ENCODE data around the gene TMEM192.
"Not testable (repeated sequence)": the region's sequence is repeated elsewhere in the genome, so short reads cannot be mapped to it uniquely, and the experiment has no call there.

TMEM192 gene

DNA sequence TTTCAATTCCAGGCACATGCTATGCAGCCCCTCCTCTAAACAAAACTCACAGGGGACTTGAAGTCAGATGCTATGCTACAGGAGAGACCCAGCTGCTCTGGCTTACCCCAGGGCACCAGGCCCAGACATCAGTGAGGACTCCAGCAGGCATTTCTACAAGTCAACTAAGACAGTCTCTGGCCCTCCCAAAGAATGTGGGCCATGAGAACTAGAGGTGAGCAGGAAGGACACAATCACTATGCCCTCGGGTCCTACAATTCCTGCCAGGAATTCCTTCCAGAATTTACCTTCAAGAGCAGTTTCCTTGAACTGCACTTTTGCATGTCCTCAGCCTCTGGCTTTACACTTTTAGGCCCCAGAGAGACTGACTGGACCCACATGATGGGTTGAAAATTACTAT lies 17.4 kb downstream of the TMEM192 start:
- no CpG with 5 or more reads among the region's 1 CpG for WGBS (ENCODE audit: insufficient coverage, insufficient read length)
- no peaks in the 10 kb centered on the region for H3K4me1 ChIP-seq (ENCODE audit: control insufficient read depth, insufficient read depth, low read length)
- H3K36me3 ChIP-seq (ENCODE audit: control insufficient read depth, insufficient read depth, low read length): 0 out of 2 replicates have a peak, but pooled peaks cover 2% of the 10 kb centered on the region
- no peak for DNase-seq (ENCODE audit: low read depth, low spot score)
- no peaks in the 10 kb centered on the region for H3K27me3 ChIP-seq (ENCODE audit: control insufficient read depth, insufficient read depth, low read length)
- H3K27ac ChIP-seq (ENCODE audit: low read length): no peak overlapping the region
- no peak overlapping the region for H3K4me3 ChIP-seq (ENCODE audit: low read length)
- H3K9me3 ChIP-seq (ENCODE audit: control insufficient read depth, insufficient read depth, low read length): no peaks in the 10 kb centered on the region

DNA sequence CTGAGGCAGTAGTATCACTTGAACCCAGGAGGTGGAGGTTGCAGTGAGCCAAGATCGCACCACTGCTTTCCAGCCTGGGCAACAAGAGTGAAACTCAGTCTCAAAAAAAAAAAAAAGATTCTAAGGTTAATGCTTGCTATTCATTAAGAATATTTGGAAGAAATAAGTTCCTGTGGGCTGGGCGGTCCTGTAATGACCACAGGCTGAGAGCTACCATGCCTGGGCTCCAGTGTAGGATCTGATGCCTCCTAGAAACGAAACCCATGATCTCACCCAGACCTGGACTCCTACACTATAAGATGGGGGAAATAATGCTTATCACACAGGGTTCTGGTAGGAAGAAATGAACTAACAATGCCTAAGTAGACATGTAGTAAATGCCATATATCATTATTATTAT lies 17.8 kb downstream of the TMEM192 start:
- no CpG with 5 or more reads among the region's 3 CpGs for WGBS (ENCODE audit: insufficient coverage, insufficient read length)
- Histone ChIP-seq H3K4me3 (ENCODE audit: low read length) (no peak overlapping the region), H3K36me3 (ENCODE audit: control insufficient read depth, insufficient read depth, low read length) (0 out of 2 replicates have a peak, but pooled peaks cover 2% of the 10 kb centered on the region), H3K4me1 (ENCODE audit: control insufficient read depth, insufficient read depth, low read length) (no peaks in the 10 kb centered on the region), H3K27me3 (ENCODE audit: control insufficient read depth, insufficient read depth, low read length) (no peaks in the 10 kb centered on the region), H3K9me3 (ENCODE audit: control insufficient read depth, insufficient read depth, low read length) (no peaks in the 10 kb centered on the region), H3K27ac (ENCODE audit: low read length) (no peak overlapping the region)
- DNase-seq (ENCODE audit: low read depth, low spot score): no peak

DNA sequence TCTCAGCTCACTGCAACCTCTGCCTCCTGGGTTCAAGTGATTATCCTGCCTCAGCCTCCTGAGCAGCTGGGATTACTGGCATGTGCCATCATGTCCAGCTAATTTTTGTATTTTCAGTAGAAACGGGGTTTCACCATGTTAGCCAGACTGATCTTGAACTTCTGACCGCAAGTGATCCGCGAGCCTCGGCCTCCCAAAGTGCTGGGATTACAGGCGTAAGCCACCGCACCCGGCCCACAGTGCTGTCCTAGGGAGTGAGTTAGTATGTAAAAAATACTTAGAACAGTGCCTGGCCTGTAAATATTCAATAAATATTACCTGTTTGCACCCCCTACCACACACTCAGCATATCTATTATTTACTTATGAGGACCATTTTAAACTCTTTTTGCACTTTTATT lies 20.5 kb downstream of the TMEM192 start:
- H3K36me3 ChIP-seq (ENCODE audit: control insufficient read depth, insufficient read depth, low read length); H3K27ac ChIP-seq (ENCODE audit: low read length); H3K27me3 ChIP-seq (ENCODE audit: control insufficient read depth, insufficient read depth, low read length); H3K4me1 ChIP-seq (ENCODE audit: control insufficient read depth, insufficient read depth, low read length); H3K4me3 ChIP-seq (ENCODE audit: low read length); H3K9me3 ChIP-seq (ENCODE audit: control insufficient read depth, insufficient read depth, low read length); DNase-seq (ENCODE audit: low read depth, low spot score): not testable (repeated sequence)
- no CpG with 5 or more reads among the region's 8 CpGs for WGBS (ENCODE audit: insufficient coverage, insufficient read length)

DNA sequence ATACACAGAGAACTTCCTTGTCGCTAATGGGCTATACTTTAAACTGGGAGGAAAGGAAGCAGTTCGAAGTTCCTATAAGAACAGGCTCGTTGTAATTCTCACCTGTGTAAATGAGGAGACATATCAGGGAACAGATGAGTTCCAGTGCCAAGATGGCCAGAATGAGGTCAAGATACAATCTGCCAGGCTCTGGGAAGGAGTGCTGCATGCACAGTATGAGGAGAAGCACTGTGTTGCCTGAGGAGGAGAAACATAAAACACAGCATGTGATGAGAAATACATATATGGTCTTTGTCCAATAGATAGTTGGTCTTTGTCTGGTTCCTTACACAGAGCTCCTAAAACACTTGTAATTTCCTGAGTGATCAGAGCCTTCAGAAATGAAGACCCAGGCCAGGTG lies 24.3 kb downstream of the TMEM192 start:
- no peak overlapping the region for H3K27ac ChIP-seq (ENCODE audit: low read length)

DNA sequence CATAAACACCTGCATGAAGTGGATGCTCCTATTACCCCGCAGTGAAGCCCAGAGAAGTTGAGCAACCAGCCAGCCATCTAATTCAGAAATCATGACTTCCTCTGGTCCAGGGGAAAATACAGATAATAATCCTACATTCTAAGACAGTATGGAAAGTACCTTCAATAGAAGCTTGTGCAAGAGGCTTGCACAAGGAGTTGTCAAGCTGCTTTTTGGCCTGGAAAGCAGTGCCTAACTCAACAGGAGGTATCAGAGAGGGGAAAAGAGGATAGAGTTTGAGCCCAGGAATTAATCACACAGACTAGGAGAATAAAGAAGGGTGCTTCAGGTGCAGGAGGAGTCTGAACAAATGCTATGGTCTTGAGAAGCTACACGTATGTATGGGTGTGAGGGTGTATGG lies 26.7 kb downstream of the TMEM192 start:
- no peak overlapping the region for H3K27ac ChIP-seq (ENCODE audit: low read length)
- H3K9me3 ChIP-seq (ENCODE audit: control insufficient read depth, insufficient read depth, low read length): no peaks in the 10 kb centered on the region
- no peaks in the 10 kb centered on the region for H3K4me1 ChIP-seq (ENCODE audit: control insufficient read depth, insufficient read depth, low read length)
- no peak for DNase-seq (ENCODE audit: low read depth, low spot score)
- H3K27me3 ChIP-seq (ENCODE audit: control insufficient read depth, insufficient read depth, low read length): no peaks in the 10 kb centered on the region
- no CpG with 5 or more reads among the region's 2 CpGs for WGBS (ENCODE audit: insufficient coverage, insufficient read length)
- H3K4me3 ChIP-seq (ENCODE audit: low read length): no peak overlapping the region
- H3K36me3 ChIP-seq (ENCODE audit: control insufficient read depth, insufficient read depth, low read length): peaks cover 4% of the 10 kb centered on the region; the same call in 1 of the 2 replicates

More for the DNA sequence above, 24.3 kb downstream of the TMEM192 start:
- no CpG with 5 or more reads among the region's 3 CpGs for WGBS (ENCODE audit: insufficient coverage, insufficient read length)
- no peaks in the 10 kb centered on the region for H3K27me3 ChIP-seq (ENCODE audit: control insufficient read depth, insufficient read depth, low read length)
- no peak overlapping the region for H3K4me3 ChIP-seq (ENCODE audit: low read length)
- no peaks in the 10 kb centered on the region for H3K9me3 ChIP-seq (ENCODE audit: control insufficient read depth, insufficient read depth, low read length)
- peaks cover 4% of the 10 kb centered on the region; the same call in 1 of the 2 replicates for H3K36me3 ChIP-seq (ENCODE audit: control insufficient read depth, insufficient read depth, low read length)
- H3K4me1 ChIP-seq (ENCODE audit: control insufficient read depth, insufficient read depth, low read length): no peaks in the 10 kb centered on the region
- no peak for DNase-seq (ENCODE audit: low read depth, low spot score)

DNA sequence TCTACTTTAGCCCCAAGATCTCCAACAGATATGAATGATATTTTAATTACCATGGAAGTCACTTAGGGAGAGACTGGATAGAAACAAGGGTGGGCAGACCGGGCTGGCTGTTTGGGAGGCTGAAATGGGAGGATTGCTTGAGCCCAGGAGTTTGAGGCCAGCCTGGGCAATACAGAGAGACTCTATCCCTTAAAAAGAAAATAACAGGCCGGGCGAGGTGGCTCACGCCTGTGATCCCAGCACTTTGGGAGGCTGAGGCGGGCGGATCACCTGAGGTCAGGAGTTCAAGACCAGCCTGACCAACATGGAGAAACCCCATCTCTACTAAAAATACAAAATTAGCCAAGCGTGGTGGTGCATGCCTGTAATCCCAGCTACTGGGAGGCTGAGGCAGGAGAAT lies 27.9 kb downstream of the TMEM192 start:
- DNase-seq (ENCODE audit: low read depth, low spot score); H3K4me1 ChIP-seq (ENCODE audit: control insufficient read depth, insufficient read depth, low read length); H3K27me3 ChIP-seq (ENCODE audit: control insufficient read depth, insufficient read depth, low read length); H3K9me3 ChIP-seq (ENCODE audit: control insufficient read depth, insufficient read depth, low read length); H3K36me3 ChIP-seq (ENCODE audit: control insufficient read depth, insufficient read depth, low read length); H3K4me3 ChIP-seq (ENCODE audit: low read length); H3K27ac ChIP-seq (ENCODE audit: low read length): not testable (repeated sequence)
- no CpG with 5 or more reads among the region's 7 CpGs for WGBS (ENCODE audit: insufficient coverage, insufficient read length)

DNA sequence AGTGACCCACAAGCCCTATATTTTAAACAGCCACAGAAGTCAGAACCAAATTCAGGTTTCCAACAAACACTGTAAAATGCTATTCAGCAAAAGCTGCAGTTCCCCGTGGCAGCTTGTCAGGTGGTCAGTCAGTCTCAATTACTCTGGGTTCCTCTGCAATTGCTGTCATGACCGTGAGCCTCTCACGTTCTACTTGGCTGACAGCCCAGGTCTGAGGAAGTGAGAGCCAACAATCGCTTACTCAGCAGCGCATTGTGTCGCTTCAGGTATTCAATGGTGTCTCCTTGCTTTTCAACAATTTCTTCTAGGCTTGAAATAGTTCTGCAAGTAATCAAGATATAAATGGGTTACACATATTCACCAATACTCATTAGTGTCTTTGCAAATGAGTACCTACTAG lies 33.2 kb downstream of the TMEM192 start:
- Histone ChIP-seq H3K27ac (ENCODE audit: low read length) (no peak overlapping the region), H3K4me1 (ENCODE audit: control insufficient read depth, insufficient read depth, low read length) (no peaks in the 10 kb centered on the region), H3K27me3 (ENCODE audit: control insufficient read depth, insufficient read depth, low read length) (no peaks in the 10 kb centered on the region), H3K9me3 (ENCODE audit: control insufficient read depth, insufficient read depth, low read length) (no peaks in the 10 kb centered on the region), H3K36me3 (ENCODE audit: control insufficient read depth, insufficient read depth, low read length) (peaks cover 2% of the 10 kb centered on the region; the same call in 1 of the 2 replicates), H3K4me3 (ENCODE audit: low read length) (no peak overlapping the region)
- DNase-seq (ENCODE audit: low read depth, low spot score): no peak
- no CpG with 5 or more reads among the region's 6 CpGs for WGBS (ENCODE audit: insufficient coverage, insufficient read length)

DNA sequence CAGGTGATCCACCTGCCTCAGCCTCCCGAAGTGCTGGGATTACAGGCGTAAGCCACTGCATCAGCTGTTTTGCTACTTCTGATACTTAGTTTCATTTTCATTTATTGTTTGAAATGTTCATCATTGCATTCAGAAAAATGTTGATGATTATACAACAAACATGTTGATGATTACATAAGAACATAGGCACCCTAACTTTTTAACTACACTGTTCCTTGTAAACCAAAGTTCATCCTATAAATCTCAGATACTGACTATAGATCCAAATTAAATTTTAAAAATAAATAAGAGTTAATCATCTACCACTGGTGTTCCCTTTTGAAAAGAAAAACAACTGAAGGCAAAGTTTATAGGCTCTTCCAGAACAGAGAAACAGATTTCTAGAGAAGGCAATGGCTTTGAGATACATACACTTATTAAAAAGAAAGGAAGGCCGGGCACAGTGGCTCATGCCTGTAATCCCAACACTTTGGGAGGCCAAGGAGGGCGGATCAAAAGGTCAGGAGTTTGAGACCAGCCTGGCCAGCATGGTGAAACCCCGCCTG lies 35.6 kb downstream of the TMEM192 start:
- Histone ChIP-seq H3K36me3 (ENCODE audit: control insufficient read depth, insufficient read depth, low read length) (peaks cover 2% of the 10 kb centered on the region; the same call in 1 of the 2 replicates), H3K4me3 (ENCODE audit: low read length) (no peak overlapping the region), H3K4me1 (ENCODE audit: control insufficient read depth, insufficient read depth, low read length) (no peaks in the 10 kb centered on the region), H3K27me3 (ENCODE audit: control insufficient read depth, insufficient read depth, low read length) (no peaks in the 10 kb centered on the region), H3K27ac (ENCODE audit: low read length) (no peak overlapping the region), H3K9me3 (ENCODE audit: control insufficient read depth, insufficient read depth, low read length) (no peaks in the 10 kb centered on the region)
- no CpG with 5 or more reads among the region's 5 CpGs for WGBS (ENCODE audit: insufficient coverage, insufficient read length)
- no peak for DNase-seq (ENCODE audit: low read depth, low spot score)

DNA sequence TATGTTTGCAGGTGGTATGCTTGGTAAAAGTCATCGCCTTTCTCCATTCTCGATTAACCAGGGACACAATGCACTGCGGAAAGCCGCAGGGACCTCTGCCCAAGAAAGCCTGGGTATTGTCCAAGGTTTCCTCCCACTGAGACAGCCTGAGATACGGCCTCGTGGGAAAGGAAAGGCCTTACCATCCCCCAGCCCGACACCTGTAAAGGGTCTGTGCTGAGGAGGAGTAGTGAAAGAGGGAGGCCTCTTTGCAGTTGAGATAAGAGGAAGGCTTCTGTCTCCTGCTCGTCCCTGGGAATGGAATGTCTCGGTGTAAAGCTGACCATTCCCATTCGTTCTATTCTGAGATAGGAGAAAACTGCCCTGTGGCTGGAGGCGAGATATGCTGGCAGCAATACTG lies 39.3 kb downstream of the TMEM192 start:
- not testable (repeated sequence) for H3K9me3 ChIP-seq (ENCODE audit: control insufficient read depth, insufficient read depth, low read length); H3K27ac ChIP-seq (ENCODE audit: low read length); H3K4me1 ChIP-seq (ENCODE audit: control insufficient read depth, insufficient read depth, low read length); DNase-seq (ENCODE audit: low read depth, low spot score); H3K27me3 ChIP-seq (ENCODE audit: control insufficient read depth, insufficient read depth, low read length); H3K4me3 ChIP-seq (ENCODE audit: low read length); H3K36me3 ChIP-seq (ENCODE audit: control insufficient read depth, insufficient read depth, low read length)
- WGBS (ENCODE audit: insufficient coverage, insufficient read length): no CpG with 5 or more reads among the region's 11 CpGs

DNA sequence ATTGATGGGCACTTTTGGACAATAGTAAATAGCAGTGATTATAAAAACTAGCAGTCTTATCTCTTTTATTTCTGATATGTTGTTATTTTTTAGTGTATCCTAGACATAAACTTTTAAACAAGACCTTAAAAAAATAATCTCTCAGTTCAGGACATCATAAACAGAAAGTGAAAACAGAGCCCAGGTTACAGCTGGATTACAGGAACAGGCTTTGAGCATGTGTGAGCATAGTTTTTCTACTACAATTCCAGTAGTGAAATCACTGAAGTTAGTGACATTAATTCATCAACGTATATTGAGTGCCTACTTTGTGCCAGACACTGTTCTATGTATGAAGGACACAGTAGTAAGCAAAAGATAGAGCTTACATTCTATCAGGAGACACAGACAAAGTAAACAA lies 42.1 kb downstream of the TMEM192 start:
- Histone ChIP-seq H3K4me3 (ENCODE audit: low read length) (no peak overlapping the region), H3K27me3 (ENCODE audit: control insufficient read depth, insufficient read depth, low read length) (no peaks in the 10 kb centered on the region), H3K9me3 (ENCODE audit: control insufficient read depth, insufficient read depth, low read length) (no peaks in the 10 kb centered on the region), H3K36me3 (ENCODE audit: control insufficient read depth, insufficient read depth, low read length) (no peaks in the 10 kb centered on the region), H3K27ac (ENCODE audit: low read length) (no peak overlapping the region), H3K4me1 (ENCODE audit: control insufficient read depth, insufficient read depth, low read length) (no peaks in the 10 kb centered on the region)
- no CpG with 5 or more reads among the region's 1 CpG for WGBS (ENCODE audit: insufficient coverage, insufficient read length)
- no peak for DNase-seq (ENCODE audit: low read depth, low spot score)

DNA sequence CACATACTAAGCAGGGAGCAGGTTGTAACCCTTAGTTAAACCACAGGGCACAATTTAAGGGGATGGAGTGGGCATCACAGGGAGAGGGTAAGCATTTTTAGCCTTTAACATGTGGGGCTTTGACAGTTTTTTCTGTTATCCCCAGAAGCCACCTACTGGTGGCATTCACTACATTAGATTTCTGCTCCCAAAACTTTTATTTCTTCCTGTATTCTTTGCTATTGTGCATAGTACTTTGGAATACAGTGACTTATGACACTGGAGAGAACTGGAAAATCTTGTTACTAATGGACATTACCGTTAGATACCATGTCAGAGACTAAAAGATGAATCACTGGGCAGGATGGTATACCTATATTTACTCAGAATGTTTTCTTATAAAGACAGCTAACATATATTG lies 51.7 kb downstream of the TMEM192 start:
- H3K4me1 ChIP-seq (ENCODE audit: control insufficient read depth, insufficient read depth, low read length): no peaks in the 10 kb centered on the region
- H3K4me3 ChIP-seq (ENCODE audit: low read length): no peak overlapping the region
- no peak for DNase-seq (ENCODE audit: low read depth, low spot score)
- H3K27me3 ChIP-seq (ENCODE audit: control insufficient read depth, insufficient read depth, low read length): no peaks in the 10 kb centered on the region
- WGBS (ENCODE audit: insufficient coverage, insufficient read length): no CpG with 5 or more reads among the region's 1 CpG
- no peaks in the 10 kb centered on the region for H3K36me3 ChIP-seq (ENCODE audit: control insufficient read depth, insufficient read depth, low read length)
- H3K9me3 ChIP-seq (ENCODE audit: control insufficient read depth, insufficient read depth, low read length): no peaks in the 10 kb centered on the region
- no peak overlapping the region for H3K27ac ChIP-seq (ENCODE audit: low read length)
